Activated CD4-positive, CD25-positive, alpha-beta regulatory T cell treated with anti-CD3 and anti-CD28 coated beads, Interleukin-2, amount 50 U/mL, for 16 hours (primary cell): Measurements from ENCODE around the gene SRCIN1.

Experiments used
- DNase-seq: peaks from one replicate; pipeline ENCODE4 v3.0.0-alpha.2; 2020; ENCODE audit warnings: low read depth, low spot score

Gene SRCIN1

DNA sequence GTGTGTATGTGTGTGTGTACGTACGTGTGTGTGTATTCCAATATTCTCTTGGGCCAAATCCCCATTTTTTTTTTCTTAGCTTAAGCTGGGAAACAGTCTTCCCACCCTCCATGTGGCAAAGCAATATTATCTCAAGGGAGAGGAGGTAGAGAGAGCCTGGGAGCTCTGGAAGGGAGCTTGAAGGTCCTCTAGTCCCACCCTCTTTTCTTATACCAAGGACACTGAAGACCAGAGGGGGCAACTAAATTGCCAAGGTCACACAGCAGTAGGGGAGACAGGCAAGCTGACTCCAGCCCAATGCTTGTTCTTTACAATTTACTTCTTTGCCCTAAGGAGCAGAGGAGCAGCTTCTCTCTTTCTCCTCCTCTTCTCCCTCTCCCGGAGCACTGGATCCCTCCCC is 6.8 kb downstream of the SRCIN1 start:
- no peak for DNase-seq

DNA sequence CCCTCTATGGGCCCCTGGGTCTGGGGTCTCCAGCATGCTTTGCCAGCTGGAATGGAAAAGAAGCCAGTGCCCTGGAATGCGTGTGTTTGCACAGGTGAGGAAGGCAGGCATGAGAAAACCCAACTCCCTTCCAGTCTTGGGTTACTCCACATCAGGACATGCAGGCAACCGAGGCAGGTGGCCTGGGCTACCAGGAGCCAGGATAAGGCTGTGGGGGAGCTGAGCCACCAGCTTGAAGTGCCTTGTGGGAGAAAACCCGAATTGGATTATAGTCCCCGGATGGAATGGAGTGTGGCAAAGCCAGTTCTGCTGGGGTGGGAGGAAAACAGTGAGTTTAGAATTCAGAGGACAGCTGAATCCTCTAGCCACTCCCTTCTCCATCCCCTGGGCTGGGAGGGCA is 7.2 kb downstream of the SRCIN1 start:
- DNase-seq, result no peak

DNA sequence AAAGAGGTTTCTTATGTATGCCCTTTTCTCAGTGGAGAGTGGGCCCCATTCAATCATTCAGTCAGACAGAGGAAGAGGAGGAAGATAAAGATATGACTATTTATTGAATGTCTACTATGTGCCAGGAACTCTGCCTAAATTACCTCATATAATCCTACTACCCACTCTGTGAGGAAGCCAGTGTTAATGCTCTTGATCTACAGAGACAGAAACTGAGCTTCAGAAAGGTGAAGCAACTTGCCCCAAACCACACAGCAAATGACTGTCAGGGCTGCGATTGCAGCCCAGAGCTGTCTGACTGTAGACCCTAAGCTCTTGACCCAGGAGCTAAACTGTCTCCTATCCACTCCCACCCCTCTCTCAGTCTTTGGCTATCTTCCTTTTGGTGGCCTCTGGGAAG is 8.4 kb downstream of the SRCIN1 start:
- no peak for DNase-seq

DNA sequence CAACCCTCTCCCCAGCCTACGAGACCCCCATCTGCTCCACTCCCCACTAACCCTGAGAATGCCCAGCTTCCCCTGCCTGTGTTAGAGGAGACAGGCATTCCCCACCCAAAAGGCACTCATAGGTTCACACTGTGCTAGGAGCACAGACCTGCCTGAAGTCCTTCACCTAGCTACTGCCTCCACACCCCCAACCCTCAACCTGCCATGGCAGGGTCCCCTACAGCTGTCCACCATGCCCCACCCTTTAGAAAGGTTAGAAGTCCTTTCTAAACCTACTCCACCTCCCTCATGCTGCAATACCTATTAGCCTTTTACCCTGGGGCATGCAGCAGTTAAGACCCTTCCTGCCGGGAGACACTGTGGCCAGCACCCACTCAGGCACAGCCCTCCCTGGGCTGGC is 9.1 kb downstream of the SRCIN1 start:
- no peak for DNase-seq

DNA sequence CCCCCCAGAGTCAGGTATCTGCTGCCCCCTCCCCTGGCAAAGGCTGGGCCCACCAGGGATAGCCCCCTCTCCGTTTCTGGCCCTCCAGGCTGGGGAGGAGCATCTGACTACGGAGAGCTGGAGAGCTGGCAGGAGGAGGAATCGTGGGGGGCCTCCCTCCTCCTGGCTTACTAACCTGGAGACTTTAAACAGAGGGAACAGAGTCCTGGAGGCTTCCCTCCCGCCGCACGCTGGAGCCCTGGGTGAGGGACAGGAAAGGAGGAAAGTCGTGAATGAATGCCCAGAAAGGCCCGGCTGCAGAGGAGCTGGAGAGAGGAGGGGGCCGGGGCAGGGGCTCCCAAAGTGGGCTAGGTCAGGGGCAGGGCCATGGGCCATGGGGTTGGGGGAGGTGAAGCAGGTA is 9.9 kb downstream of the SRCIN1 start:
- DNase-seq, result no peak

DNA sequence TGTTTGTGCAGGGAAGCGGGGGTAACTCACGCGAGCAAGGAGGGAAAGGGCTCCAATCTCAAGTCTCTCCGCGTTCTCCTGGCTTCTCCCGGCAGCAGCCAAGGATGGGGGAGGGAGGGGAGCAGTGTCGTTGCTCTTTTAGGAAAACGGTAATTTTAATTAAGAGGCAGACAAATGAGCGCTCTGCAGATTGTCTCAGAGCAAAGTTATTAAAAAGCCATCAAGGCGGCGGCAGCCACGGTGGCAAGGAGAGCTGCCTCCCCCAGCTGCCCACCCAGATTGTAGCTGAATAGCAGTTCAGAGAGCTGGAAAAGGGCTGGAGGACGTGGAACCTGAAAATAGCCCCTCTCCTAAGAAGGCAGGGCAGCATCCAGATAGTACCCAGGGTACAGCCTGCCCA is 11.6 kb downstream of the SRCIN1 start:
- DNase-seq, result no peak

DNA sequence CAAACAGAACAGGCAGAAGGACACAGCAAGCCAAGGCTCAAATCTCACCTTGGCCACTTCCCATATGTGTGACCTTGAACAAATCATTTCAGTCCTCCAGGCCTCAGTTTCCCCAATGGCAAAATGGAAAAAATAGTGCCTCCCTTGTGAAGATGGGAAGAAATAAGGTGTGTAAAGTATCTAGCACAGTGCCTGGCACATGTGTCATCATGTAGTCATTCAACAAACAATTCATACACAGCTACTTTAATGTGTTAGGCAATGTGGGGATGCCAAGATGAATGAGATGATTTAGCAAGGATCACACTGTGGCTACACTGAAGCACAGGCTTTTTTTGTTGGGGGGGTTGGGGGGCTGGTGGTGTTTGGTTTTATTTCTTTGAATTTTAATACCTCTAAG is 13.3 kb downstream of the SRCIN1 start:
- DNase-seq, result no peak

DNA sequence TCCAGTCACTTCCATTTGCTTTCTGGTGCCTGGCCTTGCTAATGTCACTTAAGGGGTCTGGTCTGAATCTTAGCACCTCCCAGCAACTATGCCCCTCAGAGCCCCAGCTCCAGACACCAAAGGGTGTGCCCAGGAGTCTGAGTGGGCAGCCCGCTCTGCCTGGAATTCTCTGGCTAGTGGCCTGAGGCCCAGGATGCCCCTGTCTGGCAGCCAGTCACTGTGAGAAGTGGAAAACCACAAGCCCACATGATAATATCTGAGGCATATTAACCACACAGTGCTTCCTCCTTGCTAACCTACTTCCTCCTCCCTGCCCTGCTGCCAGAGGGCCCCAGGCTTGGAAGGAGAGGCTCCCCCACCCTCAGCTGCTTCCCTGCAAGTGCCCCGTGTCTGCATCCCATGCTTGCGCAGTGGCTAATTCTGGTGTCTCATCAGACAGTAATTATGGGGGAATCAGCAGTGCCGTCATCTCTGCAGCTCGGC is 14.0 kb downstream of the SRCIN1 start:
- no peak for DNase-seq

DNA sequence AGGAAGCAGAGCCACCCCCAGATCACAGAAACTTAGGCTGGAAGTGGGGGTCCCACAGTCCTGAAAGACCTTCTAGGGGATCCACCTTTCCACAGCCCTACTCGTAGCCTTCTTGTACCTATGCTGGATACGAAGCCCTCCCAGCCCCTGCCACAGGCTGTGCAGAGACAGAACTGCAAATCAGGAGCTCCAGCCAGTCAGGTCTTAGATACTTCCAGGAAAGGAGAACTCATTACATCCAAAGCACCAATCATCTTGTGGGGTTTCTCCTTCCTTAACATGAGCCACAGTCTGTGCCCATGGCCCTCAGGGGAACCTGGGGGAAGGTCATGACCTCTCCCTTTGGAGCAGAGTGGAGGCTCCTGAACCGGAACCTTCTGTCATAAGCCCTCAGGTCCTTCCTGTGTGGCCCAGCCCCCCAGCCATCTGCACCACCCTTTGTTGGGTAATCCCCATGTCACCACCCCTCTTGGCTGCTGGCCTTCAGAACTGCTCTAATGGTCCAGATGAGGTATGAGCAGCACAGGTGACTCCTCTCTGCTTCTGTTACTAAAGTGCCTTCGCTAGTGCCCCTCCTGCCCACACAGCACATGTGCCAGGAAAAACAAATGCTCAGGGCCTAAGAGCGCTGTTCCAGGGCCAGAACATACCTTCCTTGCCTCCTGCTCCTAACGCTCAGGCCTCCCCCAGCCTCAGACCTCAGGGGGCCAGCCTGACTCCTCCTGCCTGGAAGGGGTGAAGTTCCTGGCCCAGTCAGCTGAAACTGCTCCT is 14.6 kb downstream of the SRCIN1 start:
- no peak for DNase-seq

DNA sequence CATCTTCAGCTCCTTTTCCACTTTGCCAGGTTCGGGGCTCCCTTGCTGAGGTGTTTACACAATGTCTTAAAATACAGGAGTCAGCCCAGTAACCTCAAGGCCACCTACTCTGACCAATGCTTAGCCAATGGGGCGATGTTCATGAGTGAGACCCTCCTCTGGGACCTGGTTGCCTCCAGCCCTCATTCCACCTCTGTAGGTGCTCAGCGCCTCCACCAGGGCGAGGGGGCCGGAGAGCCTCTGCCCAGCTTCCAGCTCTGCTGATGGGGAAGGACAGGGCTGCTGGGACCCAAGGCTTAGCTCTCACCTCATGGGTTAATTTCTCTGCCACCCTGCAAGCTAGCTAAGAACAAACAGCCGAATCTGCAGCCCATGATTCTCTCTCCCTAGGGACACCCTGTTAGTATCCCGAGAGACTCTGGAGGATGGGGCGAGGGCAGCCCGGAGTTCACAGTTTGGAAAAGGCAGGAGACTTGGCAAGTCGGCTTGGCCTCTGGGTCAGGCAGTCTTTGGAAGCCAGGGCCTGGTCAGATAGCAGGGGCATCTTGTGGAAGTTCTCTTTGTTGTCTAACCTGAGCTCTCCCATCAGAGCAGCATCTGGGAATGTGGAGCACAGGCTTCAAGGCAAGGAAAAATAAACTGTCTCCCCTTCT is 16.2 kb downstream of the SRCIN1 start:
- no peak for DNase-seq

DNA sequence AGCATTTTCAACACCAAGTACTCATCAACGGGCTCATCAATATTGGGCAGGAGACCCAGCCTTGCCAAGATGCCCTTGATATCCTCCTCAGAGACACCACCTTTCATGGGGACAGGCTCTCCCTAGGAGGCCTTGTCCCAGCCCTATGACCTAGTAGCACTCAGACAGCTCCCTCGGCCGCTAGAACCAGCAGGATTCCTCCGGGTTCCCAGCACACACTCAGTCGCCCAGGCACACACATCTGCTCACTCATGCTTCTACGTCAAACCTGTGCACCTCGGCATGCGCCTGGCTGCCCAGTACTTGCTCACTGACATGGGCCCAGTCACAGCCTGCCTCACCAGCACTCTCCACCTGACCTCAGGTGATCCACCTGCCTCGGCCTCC is 17.0 kb downstream of the SRCIN1 start:
- DNase-seq, result no peak

DNA sequence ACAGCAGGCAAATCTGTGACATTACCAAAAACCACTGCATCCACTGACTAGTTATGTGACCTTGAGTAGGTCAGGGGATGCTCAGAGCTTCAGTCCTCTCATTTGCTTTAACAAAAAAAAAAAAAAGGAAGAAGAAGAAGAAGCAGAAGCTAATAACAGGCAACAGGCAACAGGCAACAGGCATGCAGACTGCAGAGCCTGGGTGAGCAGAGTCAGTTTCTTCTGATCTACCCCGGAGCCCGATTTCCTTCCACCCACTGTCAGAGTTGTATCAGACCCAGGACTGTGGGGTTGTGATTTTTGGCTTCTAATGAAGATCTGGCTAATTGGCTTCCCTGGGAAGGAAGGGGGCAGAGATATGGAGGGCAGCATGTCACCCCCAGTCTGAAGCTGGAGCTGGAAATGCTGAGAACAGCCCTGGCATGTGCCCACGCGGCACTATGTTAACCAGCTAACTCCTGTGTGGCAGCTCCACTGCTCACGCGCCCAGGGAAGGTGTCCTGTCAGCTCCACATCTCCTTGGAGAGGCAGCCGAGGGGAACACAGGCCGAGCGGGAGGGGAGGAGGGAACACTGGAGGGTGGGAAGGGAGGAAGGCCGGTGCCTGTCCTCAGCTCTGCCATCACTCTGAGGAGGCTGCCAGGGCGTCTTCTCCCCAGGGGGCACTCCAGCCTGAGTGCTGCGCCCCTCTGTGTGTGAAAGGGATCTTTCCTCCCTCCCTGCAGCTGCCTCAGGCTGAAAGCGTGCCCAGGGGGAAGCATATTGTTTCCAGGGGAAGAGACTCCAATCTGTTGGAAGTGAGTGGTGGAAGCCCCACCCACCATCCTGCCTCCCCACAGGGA is 17.6 kb downstream of the SRCIN1 start:
- DNase-seq, result no peak

DNA sequence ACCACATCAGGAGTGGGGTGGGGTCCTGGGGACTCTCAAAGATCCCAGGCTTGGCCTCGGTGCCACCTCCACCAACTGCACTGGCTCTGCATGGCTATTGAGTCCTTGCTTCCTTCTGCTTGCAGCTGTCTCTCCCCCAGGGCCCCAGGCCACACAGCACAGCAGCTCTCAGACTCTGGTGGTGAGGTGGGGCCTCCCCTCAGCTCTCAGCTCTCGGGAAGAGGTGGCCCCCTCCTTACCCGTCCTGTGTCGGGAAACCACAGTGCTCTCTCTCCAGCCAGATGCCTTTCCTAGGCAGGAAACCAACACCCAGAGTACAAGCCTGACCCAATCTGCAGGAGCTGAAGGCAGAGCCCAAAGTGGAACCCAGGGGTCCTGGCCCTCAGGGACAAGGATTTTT is 18.5 kb downstream of the SRCIN1 start:
- DNase-seq, result no peak

DNA sequence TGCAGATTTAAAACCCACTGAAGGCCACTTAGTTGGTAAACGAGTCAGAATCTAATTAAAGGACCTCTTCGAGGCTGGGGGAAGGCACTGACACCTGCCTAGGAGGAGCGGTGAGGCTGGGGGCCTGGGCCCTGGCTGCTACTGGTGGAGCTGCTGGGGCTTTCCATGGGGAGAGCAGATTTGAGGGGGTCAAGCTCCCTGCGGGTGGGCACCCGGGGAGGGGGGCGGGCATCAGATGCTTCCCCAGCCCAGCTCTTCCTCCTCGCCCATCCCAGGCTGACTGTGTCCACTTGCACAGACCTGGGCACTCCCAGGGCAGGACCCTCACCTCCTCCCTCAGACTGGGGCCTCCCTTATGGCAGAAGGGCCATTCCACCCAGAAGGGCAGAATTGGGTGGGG is 19.0 kb downstream of the SRCIN1 start:
- DNase-seq, result no peak

DNA sequence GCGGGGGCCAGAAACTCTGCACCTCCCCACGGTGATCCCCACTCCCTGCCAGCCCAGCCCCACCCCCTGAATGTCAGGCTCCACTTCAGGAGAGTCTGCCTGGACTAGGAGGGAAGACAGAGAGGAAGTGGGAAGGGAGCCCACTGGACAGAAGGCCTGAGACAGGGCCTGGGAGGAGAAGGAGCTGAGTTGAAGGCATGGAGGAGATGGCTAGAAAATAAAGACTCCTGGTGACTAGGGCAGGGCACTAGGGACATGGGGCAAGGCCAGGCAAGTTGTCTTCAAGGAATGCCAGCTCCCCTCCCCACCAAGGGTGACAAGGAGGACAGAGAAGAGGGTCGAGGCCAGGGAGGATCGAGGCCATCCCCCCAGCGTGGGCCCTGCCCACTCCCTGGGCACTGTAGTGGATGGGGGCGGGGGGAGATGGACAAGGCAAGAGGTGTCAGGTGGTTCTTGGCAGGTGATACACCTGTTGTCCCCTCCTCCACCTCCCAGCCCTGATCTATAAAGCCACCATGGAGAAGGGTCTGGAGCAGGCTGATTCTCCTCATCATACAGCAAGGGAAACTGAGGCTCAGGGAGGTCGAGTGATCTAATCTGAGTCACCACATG is 19.7 kb downstream of the SRCIN1 start:
- no peak for DNase-seq

DNA sequence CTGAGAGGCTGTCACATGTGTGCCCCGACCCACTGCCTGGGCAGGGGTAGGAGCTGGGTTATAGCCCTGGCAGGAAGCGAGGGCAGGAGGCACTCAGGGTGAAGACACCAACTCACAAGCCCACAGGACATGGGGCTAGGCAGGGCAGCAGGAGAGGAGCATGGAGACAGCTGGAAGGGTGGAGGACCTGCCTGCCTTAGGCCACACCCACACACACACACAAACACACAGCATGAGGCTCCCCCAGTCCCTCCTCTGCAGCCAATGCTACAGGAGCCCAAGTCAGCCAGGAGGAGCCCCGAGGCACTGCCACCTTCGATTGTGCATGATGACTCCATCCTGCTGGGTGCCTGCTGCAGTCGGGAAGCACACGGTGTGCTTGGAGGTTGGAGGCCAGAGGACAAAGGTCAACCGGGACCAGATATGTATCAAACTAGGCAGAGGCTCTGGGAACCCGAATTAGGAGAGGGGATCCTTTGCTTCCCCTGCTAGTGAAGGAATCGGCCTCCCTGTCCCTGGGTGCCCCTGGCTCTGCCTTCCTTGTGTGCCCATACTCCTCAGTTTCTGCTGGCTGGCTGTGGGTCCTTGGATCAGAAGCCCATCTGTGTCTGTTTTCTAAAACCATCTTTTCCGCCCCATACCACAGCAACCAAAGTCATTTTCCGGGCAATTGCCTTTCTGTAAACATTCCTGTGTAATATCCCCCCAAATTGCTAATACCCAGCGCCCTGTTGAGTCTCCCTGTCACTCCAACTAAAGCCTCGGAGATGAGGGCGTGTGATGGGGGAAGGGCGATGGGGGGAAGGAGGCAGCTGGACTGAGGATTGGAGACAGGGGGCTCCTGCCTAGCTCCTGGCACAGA is 20.5 kb downstream of the SRCIN1 start:
- DNase-seq, result no peak

DNA sequence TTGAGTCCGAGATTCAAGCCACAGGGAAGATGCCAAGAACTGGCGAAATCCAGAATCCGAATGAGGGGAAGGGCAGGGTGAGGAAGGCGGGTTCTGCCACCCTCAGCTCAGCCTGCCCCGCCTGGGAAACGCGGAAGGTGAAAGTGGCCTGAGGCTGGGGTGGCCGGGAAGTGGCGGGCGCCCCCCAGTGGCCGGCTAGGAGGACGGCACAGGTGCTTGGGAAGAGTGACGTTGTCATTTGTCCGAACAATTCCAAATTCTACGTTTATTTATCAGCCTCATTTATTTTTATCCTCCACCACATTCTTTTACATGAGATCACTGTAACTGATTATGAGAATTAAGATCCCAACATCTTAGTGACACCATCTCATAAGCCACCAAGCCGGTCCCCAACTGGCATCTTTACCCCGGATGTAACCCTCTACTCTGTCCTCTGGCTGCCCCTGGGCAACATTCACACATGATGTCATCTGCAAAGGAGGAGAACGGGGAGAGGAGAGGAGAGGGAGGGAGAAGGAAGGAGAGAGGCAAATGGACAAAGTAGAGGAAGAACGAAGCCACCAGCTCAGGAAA is 21.3 kb downstream of the SRCIN1 start:
- DNase-seq, result no peak

DNA sequence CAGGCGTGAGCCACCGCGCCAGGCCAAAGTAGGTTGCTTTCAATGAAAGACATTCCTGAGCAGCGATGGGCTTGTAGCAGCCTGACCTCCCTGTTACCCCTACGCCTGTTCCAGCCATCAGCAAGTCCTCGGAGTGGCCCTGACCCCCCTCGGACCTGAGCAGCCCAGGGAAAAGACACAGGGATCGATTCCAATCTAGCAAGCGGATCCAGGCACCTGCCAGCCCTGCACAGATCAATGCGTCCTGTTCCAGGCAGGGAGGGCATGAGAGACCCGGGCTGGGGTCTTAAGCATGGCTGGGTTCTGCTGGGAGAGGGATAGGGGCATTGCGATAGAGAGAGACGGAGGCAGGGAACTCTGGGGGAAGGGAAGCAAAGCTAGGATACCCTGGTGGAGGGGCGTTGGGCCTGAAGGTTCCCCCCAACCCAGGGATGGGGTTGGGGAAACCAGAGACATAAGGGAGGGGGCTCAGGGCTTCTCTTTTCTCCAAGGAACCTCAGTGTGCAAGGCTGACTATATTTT is 21.9 kb downstream of the SRCIN1 start:
- no peak for DNase-seq

DNA sequence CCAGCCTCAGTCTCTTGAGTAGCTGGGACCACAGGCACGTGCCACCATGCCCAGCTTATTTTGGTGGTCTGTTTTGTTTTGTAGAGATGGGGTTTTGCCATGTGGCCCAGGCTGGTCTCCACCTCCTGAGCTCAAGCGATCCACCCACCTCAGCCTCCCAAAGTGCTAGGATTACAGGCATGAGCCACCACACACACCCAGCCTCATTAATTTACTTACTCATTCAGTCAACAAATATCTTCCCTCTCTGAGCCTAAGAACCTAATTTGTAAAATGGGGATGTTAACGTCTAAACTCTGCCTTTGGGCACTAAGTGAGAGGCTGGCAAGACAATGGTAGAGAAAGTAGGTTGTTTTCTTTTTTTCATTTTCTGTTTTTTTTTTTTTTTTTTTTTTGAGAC is 22.6 kb downstream of the SRCIN1 start:
- no peak for DNase-seq

DNA sequence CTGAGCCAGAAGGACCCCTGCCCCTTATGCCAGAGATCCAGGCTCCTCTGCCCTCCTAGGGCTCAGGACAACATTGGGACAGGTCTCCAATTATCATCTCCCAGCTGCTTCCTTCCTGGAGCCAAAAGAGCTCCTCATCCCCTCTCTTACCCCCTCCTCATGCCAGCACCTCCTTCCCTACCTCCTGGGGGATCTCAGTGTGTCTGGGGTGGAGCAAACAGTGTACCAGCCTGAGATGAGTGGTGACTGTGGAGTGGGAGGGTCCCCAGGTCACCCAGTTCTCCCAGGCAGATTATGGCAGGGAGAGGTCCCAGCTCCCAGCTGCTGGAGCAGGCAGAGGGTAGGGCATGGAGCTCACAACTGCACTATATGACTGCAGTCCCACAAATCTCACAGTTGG is 23.7 kb downstream of the SRCIN1 start:
- DNase-seq, result no peak

DNA sequence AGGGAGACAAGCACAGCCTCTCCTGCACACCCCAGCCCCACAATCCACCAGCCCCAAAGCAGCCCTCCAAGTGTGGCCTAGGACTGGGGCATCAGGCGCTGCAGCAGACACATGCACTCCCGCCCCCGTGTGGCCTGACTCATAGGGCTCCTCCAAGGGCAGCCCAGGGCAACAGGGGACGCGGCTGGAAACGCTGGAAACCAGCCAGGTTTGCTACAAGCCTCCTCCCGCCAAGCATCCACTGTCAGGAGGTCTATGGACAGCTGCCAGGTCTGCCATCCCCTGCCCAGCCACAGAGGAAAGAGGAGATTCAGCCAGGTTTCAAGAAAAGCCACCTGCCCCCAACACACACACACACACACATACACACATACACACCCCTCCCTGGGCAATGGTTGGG is 25.8 kb downstream of the SRCIN1 start:
- no peak for DNase-seq
